Activated CD4-positive, alpha-beta T cell treated with anti-CD3 and anti-CD28 coated beads for 36 hours (primary cell): ENCODE results near the gene BANP. TPM values are rescaled to one million over a fixed set of nuclear protein-coding genes. Genes with fewer than 3 reads are reported as not detected.
"Not testable (repeated sequence)": the region's sequence is repeated elsewhere in the genome, so short reads cannot be mapped to it uniquely, and the experiment has no call there.

ENCODE experiments used
- ATAC-seq: fragments of 200-7000 bp; cut with Tn5 transposase; one replicate; pipeline ENCODE4 v1.10.0; 2021; ENCODE audit warnings: mild to moderate bottlenecking, moderate library complexity
- CTCF ChIA-PET: fragments of 350-600 bp; sonication (Branson Sonifier 250); formaldehyde crosslinking; loops from one replicate; lab custom pipeline; 2021; ENCODE audit warnings: antibody characterized with exemption; lab: Charles Lee
- POLR2A ChIA-PET: fragments of 350-600 bp; sonication (Branson Sonifier 250); formaldehyde crosslinking; loops from one replicate; lab custom pipeline; 2021; ENCODE audit warnings: antibody characterized with exemption, inconsistent platforms; lab: Charles Lee
- DNase-seq: peaks from one replicate; pipeline ENCODE4 v3.0.0-alpha.2; 2020
- H3K27ac Mint-ChIP-seq: one replicate; pipeline ENCODE4 v1.8.0; 2021; ENCODE audit warnings: mixed read lengths
- H3K27me3 Mint-ChIP-seq: one replicate; pipeline ENCODE4 v1.8.0; 2021; ENCODE audit warnings: mixed read lengths
- H3K36me3 Mint-ChIP-seq: one replicate; pipeline ENCODE4 v1.8.0; 2021; ENCODE audit warnings: low read depth, mixed read lengths
- H3K4me1 Mint-ChIP-seq: one replicate; pipeline ENCODE4 v1.8.0; 2021; ENCODE audit warnings: mixed read lengths
- H3K4me3 Mint-ChIP-seq: one replicate; pipeline ENCODE4 v1.8.0; 2021; ENCODE audit warnings: mild to moderate bottlenecking, moderate library complexity, mixed read lengths
- H3K9me3 Mint-ChIP-seq: one replicate; pipeline ENCODE4 v1.8.0; 2021; ENCODE audit warnings: low read depth, mixed read lengths
- intact Hi-C, 2 experiments: fragments of 100-400 bp; cut with DNase I in 1 of 2; cut with micrococcal nuclease in 1 of 2; formaldehyde crosslinking; loops; one replicate each; pipeline versions ENCODE4 v1.14.2 to v1.15.1; 2022 to 2024; cut with DNase I, micrococcal nuclease
- total RNA-seq, 2 experiments: library from RNA; stranded (reverse); gene quantifications; one replicate each; pipeline ENCODE4 v1.2.3, GENCODE V29; 2021

The BANP gene
- total RNA-seq, 2 experiments from 2014 or later: 35.2 to 36.1 TPM

DNA sequence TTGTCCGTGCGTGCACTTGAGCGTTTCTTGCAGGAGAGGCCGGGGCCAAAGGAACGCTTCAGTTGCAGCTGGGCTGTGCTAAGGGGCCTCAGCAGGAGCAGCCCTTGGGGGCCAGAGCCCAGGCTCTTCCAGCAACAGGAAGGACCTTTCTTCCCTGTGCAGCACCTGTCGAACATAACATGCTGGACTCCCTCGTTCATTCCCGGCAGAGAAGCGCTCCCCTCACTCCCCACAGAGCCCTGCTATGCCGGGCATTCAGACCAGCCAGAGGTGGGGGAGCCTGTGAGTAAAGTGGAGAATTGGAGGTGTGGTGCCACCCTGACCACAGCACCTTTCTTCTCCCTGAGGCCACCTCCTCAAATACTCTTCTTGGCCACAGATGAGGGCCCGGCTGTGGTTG is 94.1 kb downstream of the BANP start:
- CTCF ChIA-PET, H3K27me3 Mint-ChIP-seq, H3K4me1 Mint-ChIP-seq, H3K27ac Mint-ChIP-seq, ATAC-seq, intact Hi-C loops, H3K4me3 Mint-ChIP-seq, H3K9me3 Mint-ChIP-seq, DNase-seq, POLR2A ChIA-PET: not testable (repeated sequence)
- peaks cover 22% of the 10 kb centered on the region for H3K36me3 Mint-ChIP-seq

DNA sequence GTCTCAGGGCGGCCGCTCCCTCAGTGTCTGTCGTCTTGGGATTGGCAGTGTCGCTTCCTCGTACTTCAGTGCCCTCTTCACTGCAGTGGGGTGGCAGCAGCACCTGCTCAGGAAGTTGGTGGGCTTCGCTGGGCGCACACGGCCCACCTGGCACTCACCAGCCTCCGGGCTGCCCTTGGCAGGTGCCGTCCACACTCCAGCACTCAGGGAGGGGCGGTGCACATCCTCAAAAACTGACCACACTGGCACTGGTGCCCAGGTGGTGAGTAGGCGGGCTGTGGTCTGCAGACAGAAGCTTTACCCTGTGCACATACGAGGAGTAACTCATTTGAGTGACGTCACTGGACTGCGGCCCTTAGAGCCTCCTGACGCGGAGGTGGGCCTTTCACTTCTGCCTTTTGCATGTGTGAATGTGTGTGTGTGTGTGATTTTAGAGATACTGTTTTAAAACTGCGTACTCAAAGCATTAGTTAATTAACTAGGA is 94.6 kb downstream of the BANP start:
- POLR2A ChIA-PET: no interaction called here
- no peak overlapping the region for H3K4me3 Mint-ChIP-seq
- no peak for ATAC-seq

DNA sequence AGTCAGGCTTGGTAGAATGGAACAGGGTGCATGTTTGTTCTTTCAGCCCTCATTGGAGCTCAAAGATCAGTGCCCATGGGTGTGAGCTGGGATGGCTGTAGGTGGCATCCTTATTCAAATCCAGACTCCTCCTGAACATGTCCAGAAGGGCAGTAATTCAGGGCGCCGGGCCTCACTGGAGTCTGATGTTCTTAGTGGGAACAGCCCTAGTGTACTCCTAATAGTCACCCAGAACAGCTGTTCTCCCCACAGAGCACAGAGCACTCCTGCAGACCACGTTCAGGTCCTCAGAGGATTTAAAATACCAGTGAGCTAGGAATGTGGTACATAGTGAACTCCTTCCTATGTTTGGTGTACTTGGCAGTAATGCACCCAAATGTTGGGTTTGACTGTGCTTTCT is 96.2 kb downstream of the BANP start:
- Mint-ChIP-seq H3K27me3 (no peaks in the 10 kb centered on the region), H3K4me1 (no peaks in the 10 kb centered on the region), H3K27ac (no peak overlapping the region), H3K36me3 (peaks cover 25% of the 10 kb centered on the region), H3K9me3 (no peaks in the 10 kb centered on the region), H3K4me3 (no peak overlapping the region)
- intact Hi-C loops: no loop called here
- DNase-seq: no peak
- ChIA-PET POLR2A (no interaction called here), CTCF (no interaction called here)
- no peak for ATAC-seq

More for the DNA sequence above, 94.6 kb downstream of the BANP start:
- Mint-ChIP-seq H3K27me3 (no peaks in the 10 kb centered on the region), H3K27ac (no peak overlapping the region), H3K9me3 (no peaks in the 10 kb centered on the region), H3K36me3 (peaks cover 23% of the 10 kb centered on the region), H3K4me1 (no peaks in the 10 kb centered on the region)
- intact Hi-C loops: no loop called here
- DNase-seq: no peak
- CTCF ChIA-PET: no interaction called here

GRCh38 chr16:88048985-88049384 is 97.8 kb downstream of the BANP start:
- peaks cover 23% of the 10 kb centered on the region for H3K36me3 Mint-ChIP-seq
- H3K4me3 Mint-ChIP-seq: no peak overlapping the region
- no peak for DNase-seq
- intact Hi-C loops: no loop called here
- H3K27ac Mint-ChIP-seq: no peak overlapping the region
- no peaks in the 10 kb centered on the region for H3K9me3 Mint-ChIP-seq
- ChIA-PET POLR2A (no interaction called here), CTCF (no interaction called here)
- ATAC-seq: no peak
- H3K27me3 Mint-ChIP-seq: no peaks in the 10 kb centered on the region
- H3K4me1 Mint-ChIP-seq: no peaks in the 10 kb centered on the region

- ATAC-seq: no peak
- CTCF ChIA-PET: no interaction called here
- no peak for DNase-seq
- H3K9me3 Mint-ChIP-seq: no peaks in the 10 kb centered on the region
- no peak overlapping the region for H3K4me3 Mint-ChIP-seq
- peaks cover 23% of the 10 kb centered on the region for H3K36me3 Mint-ChIP-seq
- H3K27me3 Mint-ChIP-seq: no peaks in the 10 kb centered on the region
- intact Hi-C loops: no loop called here
- POLR2A ChIA-PET: no interaction called here
- no peaks in the 10 kb centered on the region for H3K4me1 Mint-ChIP-seq
- H3K27ac Mint-ChIP-seq: no peak overlapping the region
These were observed 98.6 kb downstream of the BANP start for GRCh38 chr16:88049561-88050545.

- DNase-seq (no peak), ATAC-seq (no peak)
- Mint-ChIP-seq H3K4me1 (no peaks in the 10 kb centered on the region), H3K9me3 (no peaks in the 10 kb centered on the region), H3K36me3 (peaks cover 23% of the 10 kb centered on the region), H3K4me3 (no peak overlapping the region), H3K27me3 (no peaks in the 10 kb centered on the region), H3K27ac (no peak overlapping the region)
- intact Hi-C loops: no loop called here
- CTCF ChIA-PET: no interaction called here
- POLR2A ChIA-PET: no interaction called here
These were observed 99.9 kb downstream of the BANP start for GRCh38 chr16:88050952-88051660.

GRCh38 chr16:88052661-88053060 is 101.4 kb downstream of the BANP start:
- Mint-ChIP-seq H3K36me3 (peaks cover 24% of the 10 kb centered on the region), H3K9me3 (no peaks in the 10 kb centered on the region), H3K27ac (no peak overlapping the region), H3K4me3 (no peak overlapping the region), H3K4me1 (no peaks in the 10 kb centered on the region), H3K27me3 (no peaks in the 10 kb centered on the region)
- ChIA-PET CTCF (no interaction called here), POLR2A (no interaction called here)
- intact Hi-C loops: no loop called here
- ATAC-seq (no peak), DNase-seq (no peak)

DNA sequence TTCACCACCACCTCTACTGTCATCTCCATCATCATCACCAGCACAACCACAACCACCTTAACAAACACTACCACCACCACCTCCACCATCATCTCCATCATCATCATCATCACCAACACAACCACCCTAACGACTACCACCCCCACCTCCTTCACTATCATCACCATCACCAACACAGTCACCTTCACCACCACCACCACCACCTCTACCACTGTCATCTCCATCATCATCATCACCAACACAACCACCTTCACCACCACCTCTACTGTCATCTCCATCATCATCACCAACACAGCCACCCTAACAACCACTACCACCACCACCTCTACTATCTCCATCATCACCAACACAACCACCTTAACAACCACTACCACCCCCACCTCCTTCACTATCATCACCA is 102.2 kb downstream of the BANP start:
- H3K4me1 Mint-ChIP-seq, POLR2A ChIA-PET, H3K27ac Mint-ChIP-seq, H3K27me3 Mint-ChIP-seq, CTCF ChIA-PET, H3K4me3 Mint-ChIP-seq, intact Hi-C loops, DNase-seq, H3K9me3 Mint-ChIP-seq, ATAC-seq: not testable (repeated sequence)
- peaks cover 22% of the 10 kb centered on the region for H3K36me3 Mint-ChIP-seq

GRCh38 chr16:88055356-88055755 is 104.1 kb downstream of the BANP start:
- no peak for ATAC-seq
- Mint-ChIP-seq H3K4me1 (no peaks in the 10 kb centered on the region), H3K9me3 (no peaks in the 10 kb centered on the region), H3K27ac (no peak overlapping the region), H3K36me3 (peaks cover 8% of the 10 kb centered on the region), H3K4me3 (no peak overlapping the region), H3K27me3 (no peaks in the 10 kb centered on the region)
- intact Hi-C loops: no loop called here
- ChIA-PET CTCF (no interaction called here), POLR2A (no interaction called here)
- DNase-seq: no peak

DNA sequence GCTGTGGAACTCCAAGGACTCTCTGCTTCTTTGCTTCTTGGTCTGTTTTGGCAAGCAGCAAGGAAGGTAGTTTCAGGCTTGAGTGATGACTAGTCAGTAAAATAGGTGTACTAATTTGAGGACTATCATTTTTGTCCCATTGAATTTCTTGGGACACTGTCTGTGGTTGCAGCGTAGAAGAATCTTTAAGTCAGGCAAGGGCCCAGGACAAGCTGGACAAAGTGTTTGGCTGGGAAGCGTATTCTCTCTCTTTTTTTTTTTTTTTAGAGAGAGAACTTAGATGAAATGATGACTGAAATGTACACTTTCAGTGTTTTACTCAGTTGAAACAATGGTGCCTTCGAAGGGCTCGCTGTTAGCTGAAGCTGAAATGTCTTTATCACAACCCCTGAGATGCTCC is 105.0 kb downstream of the BANP start:
- Mint-ChIP-seq H3K4me1 (no peaks in the 10 kb centered on the region), H3K9me3 (no peaks in the 10 kb centered on the region), H3K36me3 (peaks cover 8% of the 10 kb centered on the region), H3K27me3 (no peaks in the 10 kb centered on the region), H3K4me3 (no peak overlapping the region), H3K27ac (no peak overlapping the region)
- CTCF ChIA-PET: interaction anchor here (0.7 kb wide), 1 partner anchor 1811 kb away, joined by 6 read pairs; no protein-coding TSS in a partner anchor
- no peak for ATAC-seq
- DNase-seq: no peak
- POLR2A ChIA-PET: no interaction called here
- intact Hi-C loops: no loop called here

GRCh38 chr16:88057656-88058055 is 106.4 kb downstream of the BANP start:
- no peaks in the 10 kb centered on the region for H3K4me1 Mint-ChIP-seq
- peaks cover 6% of the 10 kb centered on the region for H3K36me3 Mint-ChIP-seq
- ChIA-PET POLR2A (no interaction called here), CTCF (no interaction called here)
- intact Hi-C loops: no loop called here
- no peak overlapping the region for H3K4me3 Mint-ChIP-seq
- H3K27me3 Mint-ChIP-seq: no peaks in the 10 kb centered on the region
- H3K27ac Mint-ChIP-seq: no peak overlapping the region
- ATAC-seq (no peak), DNase-seq (no peak)
- no peaks in the 10 kb centered on the region for H3K9me3 Mint-ChIP-seq

GRCh38 chr16:88058136-88058535 is 106.9 kb downstream of the BANP start:
- no peak for DNase-seq
- intact Hi-C loops: no loop called here
- no peak overlapping the region for H3K27ac Mint-ChIP-seq
- H3K9me3 Mint-ChIP-seq: no peaks in the 10 kb centered on the region
- H3K36me3 Mint-ChIP-seq: peaks cover 6% of the 10 kb centered on the region
- no peaks in the 10 kb centered on the region for H3K27me3 Mint-ChIP-seq
- ChIA-PET POLR2A (no interaction called here), CTCF (no interaction called here)
- H3K4me1 Mint-ChIP-seq: no peaks in the 10 kb centered on the region
- no peak for ATAC-seq
- H3K4me3 Mint-ChIP-seq: no peak overlapping the region
